OCI-M1 (cell line): ENCODE results near the gene TRA2B.

ENCODE experiments used
- DNase-seq: peaks from one replicate; lab custom pipeline; 2025; lab: John Stamatoyannopoulos, UW

Gene TRA2B

DNA sequence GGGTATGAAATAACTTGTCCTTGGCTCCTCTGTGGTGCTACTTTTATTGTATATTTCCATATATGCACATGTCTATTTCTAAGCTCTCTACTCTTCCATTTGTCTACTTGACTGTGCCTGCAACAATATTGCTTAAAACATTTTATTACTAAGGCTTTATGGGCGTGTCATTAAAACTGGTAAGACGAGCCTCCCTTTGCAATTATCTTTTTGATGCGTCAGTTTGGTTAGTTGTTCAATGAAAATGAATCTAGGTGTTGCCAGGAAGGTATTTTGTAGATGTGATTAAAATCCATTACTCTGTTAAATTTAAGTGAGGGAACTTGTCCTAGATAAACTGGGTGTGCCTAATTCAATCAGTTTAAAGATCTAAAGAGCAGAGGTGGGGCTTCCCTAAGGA, 12.9 kb upstream of the TRA2B start:
- DNase-seq: no peak

DNA sequence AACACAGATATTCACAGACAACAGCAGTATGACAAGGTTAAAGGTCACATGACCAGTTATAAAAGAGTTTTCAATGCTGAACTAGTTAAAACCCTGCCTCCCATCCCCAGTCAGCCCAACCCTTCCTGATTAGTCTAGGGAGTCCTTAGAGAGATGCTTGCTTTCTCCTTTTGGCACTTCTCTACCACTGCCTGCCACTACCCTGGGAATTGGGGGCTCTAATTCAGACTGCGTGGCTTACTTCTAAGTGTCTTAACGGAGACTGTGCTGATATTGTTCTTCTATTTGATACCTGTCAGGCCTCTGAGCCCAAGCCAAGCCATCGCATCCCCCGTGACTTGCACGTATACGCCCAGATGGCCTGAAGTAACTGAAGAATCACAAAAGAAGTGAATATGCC, 11.7 kb upstream of the TRA2B start:
- DNase-seq: no peak

DNA sequence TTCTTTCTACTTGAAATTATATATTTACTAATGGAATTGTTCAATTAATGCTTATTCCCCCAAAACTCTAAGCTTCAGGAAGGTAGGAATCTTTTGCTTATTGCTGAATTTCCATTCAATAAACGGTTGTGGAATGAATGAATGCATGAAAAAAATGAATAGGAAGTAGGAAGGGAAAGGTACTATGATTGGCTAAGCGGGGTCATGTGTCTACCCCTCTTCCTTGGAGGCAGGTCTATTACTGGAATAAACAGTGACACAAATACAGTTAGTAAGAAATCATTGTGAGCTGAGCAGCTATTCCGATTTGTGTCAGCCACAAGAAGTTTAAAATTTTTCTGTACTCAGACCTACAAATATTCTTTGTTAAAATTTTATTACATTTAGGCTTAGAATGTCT, 10.5 kb upstream of the TRA2B start:
- no peak for DNase-seq

DNA sequence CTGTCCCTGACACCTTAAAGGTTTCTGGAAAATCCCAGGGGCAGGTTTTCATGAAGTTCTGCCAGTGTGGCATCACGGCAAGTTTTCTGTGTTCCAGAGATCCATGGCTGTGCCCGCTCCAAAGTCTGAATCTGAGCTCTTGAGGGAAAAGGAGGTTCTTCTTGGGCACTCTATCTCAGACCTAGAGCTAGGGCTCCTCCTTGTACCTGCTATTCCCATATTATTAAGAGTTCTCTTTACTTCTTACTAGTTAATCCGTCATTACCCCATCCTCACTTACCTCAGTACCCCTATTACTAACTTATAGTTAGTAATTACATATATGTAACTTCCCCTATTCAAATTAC, 5.9 kb upstream of the TRA2B start:
- no peak for DNase-seq

DNA sequence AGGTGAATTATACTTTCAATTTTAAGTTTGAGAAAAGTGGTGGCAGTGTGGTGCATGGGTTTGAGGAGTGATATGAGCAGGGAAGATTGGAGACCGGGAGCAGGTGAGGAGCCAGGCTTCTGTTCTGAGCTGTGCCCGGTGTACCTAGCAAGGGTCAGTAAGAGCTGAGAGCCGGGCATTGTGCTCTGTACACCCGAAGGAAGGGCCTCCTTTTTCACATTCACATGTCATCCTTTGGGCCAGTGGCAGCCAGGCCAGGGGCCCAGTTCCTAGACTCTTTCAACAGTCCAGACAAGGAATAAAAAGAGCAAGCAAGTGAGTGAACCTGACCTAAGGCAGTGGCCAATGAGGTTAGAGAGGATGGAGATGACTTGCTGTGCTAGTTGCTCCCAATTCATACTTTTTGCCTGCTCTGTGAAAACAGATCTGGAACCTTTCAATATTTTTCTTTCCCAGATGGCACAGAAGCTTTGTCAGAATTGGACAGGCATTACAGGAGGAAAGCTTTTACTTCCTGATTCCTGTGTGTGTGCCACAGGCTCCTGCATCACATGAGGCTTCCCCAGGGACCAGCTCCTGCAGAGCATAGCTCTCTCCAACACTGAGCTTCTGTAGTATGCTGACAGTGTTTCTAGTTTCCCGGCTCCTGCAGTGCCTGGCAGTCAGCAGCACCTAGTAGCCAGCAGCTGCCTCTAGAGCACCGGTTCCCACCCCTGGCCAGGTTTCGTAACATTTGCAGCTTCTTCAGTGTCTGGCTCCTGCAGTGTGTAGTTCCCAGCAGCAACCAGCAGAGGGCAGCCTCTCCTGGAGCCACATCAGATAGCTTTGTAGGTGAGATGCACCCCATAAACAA, 5.3 kb upstream of the TRA2B start:
- DNase-seq: peak; percentile 80

DNA sequence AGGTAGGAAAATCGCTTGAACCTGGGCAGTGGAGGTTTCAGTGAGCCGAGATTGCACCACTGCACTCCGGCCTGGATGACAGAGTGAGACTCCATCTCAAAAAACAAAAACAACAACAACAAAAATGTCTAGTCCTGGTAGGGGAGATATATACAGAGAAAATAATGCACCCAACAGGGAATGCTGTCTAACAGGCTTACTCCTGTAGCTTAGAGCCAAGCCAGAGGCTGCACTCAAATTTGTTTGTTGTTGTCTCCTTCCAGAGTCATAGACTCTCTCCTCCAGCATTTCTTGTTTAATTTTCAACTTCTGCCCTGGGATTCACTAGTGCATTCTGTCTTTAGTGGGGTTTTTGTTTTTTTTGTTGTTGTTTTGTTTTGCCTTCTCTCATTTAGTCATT, 4.6 kb upstream of the TRA2B start:
- DNase-seq: no peak

DNA sequence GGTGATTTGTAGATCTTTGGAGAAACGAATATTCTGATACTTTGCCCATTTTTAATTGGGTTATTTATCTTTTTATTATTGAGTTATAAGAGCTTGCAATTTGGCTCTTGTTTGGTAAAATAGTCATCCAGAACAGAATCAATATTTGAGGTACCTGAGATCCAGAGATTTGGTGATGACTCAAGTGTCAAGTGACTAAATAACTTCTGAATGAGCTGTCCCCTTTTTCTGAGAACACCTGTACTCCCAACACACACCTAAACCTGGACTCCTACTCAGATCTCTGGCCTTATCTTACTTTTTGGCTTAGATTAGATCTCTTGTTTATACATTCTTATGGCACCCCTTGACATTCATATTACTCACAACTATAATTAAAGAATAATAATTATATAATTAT, 3.1 kb upstream of the TRA2B start:
- no peak for DNase-seq

DNA sequence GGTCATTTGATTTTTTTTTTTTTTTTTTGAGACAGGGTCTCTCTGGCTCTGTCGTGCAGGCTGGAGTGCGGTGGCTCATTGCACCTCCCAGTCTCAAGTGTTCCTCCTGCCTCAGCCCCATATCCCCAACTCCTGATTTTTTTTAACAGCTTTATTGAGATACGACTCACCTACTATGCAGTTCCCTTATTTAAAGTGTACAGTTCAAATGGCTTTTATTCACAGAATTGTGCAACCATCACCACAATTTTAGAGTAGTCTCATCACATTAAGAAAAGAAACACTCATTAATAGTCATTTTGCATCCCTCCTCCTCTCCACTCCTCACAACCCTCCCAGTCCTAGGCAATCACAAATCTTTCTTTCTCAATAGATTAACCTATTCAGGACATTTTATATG, 1.9 kb upstream of the TRA2B start:
- no peak for DNase-seq

DNA sequence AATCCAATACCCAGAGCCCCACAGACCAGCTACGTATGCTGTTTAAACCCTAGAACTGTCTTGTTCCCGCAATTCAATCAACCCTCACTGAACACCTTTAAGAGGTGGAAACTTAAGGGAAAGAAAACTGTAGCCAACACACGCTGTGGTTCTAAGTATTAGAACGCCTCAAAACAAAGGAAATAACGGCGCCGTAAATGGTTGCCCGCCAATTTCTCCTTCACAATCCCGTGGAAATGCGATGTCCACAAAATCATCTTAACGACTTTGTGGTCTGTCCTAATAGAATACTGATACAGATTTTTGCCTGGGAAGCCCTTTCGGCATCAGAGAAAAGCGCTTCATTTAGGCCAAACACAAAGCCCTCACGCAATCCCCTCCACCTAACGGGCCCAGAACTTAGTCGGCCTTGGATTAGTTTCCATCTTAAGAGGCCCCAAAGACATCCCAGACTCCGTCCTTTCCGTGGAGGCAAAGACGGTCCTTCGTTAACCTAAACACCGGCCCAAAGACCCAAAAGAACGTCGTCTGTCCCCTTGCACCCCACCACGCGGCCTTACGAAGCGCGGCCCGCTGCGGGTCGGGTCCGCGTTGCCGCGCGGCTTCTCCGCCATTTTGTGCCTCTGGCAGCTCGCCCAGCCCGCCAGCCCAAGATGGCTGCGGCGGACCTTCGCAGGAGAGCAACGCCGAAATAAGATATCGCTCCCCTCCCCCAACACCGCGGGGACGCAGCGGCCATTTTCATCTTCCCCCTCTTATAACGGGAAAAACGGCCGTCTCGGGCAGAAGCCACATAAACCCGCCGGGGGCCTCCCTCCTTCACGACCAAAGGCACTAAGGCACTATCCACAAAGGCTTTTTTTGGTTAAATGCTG, 763 bp downstream of the TRA2B start:
- peak; percentile 85 for DNase-seq

DNA sequence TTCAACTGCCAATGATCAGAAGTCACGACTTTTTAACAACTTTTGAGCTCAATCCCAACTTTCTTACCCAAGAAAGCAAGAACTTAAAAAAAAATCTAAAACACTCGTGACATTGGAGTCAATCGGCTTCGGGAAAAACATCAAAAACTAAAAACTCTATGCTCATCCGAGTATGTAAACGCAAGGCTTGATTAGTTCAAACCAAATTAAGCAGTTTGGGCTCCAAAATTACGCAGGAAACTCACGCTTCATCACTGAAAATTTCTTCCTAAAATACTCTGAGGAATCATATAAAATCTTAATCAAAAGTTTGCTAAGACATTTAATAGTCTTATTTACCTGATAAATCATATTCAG, 1.6 kb downstream of the TRA2B start:
- no peak for DNase-seq

DNA sequence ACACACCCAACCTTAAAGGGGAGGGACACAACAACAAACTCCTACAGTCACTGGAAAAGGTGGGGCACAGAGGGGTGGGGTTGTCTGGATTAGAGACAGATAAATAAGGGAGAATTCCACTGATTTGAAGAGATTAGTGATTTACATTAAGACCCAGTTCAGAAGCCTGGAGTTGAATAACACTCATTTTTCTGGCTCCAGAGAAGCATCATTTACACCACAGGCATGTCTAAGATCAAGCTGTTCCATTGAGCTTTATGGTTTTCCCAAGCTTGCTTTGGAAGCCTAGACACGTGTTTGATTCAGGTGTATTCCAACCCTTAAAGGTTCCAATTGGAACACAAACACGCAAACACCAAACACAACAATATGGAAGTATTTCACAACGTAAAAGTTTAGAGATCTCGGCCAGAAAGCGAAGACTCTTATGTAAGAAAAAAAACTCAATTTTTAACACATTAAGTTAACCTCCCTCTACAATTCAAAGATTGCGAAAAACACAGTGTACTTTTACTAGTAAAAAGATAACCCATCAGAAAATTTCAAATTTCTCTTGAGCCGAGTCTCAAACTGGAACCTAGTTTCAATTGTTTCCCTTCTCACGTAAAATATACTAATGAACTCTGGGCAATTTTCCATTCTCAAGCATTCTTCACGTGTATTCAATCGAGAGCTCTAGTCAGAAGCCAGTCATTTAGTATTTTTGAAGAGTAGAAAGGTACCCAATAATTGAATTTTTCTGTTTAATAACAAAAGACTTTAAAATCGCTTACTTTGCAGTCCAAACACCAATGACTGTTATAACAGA, 2.1 kb downstream of the TRA2B start:
- peak; percentile 30 for DNase-seq

DNA sequence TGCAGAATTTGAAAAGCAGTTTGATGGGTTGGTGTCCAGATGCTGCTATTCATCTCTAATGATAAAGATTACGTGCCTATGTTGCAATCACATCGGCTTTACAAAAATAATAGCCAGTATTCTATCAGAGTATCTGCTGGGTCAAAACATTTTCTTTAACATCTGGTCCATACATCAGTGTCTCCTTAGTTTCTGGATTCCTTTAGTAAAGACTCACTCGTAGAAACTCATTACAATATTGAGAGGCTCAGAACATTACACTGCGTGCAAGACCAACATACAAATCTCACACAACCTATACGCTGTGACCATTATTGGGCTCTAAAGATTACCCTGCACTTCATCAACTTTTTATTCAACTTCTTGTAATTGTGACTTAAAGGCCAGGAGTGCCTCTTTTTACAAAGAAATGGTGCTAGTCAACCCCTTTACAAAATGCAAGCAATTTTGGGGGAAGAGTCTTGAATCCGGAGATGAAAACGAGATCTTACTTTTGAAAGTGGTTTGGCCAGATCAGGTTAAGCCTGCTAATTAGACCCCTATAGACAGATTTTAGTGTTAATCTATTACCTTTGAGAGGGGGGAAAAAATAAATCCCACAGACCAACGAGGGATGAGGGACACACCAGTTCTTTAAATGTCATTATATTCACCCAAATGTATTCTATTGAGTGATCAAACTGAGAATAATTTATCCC, 2.9 kb downstream of the TRA2B start:
- DNase-seq: peak; percentile 32

DNA sequence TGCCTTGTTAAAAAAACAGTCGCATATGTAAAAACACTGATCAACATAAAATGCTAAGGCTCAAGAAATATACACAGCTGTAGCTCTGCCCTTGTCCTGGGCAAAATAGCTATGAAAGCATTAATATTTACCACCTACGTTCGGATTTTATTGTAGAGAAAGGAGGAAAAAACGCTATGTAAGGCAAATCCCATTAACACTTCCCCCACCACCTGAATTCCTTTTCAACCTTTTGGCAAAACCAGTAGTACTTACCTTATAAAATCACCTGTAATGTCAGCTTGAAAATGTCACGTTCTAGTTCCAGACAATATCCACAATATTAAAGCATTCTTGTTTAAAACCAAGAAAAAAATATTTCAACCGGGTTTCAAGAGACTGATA, 3.6 kb downstream of the TRA2B start:
- no peak for DNase-seq

DNA sequence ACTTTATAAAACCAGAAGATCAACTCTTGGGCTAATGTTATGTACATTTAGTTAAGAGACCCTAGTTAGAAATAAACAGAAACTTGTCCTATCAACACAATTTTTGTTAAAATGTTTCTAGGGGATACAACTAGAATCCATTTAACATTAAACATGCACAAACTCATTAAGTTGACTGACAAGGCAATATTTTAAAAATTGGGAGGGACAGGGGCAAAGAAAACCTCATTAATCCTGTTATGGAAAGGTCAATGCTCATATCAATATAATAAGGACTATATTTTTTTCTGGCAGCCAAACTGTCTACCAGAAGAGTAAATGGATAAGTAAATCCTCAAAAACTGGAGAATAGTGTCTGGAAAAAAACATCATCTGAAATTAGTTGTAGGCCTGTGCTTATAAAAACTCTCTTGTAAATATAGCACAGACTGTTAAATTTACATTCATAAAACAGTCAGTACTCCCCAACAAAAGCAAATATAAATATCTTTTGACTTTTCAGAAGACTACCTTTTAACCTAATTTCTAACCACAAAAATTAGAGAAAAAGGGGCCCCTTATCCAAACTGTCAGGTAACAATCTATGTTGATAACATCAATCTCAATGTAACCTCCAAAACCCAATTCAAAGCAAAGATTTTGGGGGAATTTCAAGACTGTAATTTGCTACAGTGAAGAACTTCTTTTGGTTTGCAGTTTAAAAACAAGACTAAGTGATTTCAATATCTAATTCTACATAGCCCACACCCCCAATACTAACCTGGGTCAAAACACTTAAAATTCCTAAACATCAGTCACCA, 4.2 kb downstream of the TRA2B start:
- no peak for DNase-seq

DNA sequence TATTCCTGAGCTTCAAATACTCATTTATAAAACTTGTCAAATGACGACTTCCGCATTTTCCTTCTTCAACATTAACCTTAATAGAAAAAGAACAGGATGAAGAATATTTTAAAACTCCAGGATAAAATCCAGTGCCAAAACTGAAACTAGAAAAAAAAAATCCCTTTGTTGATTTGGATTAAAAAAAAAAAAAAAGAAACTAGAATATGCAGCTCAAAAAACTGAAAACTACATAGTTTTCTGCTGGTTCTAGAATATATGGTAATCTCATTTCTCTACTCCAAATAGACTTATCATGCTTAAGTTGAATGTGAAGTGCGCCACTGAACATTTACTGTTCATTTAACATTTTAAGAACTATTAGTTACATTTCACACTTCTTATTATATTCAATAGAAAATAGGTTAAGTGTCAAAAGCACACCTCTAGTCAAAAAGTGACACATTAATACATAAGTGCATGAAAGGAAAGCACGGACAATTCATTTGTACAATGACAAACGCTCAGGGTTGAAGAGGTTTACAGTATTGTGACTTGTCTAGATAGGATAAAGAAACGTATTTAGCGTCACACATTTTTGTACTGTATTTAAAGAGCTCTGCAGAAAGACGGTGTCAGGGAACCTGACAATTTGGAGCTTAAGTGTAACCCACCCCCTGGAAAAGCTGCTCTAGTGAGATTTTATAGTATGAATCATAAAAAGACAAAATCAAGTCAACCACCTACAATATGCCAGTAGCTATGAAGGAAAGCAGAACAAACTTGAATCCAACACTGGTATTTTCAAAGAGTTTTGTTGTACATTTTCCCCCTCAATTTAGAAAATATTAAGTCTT, 5.8 kb downstream of the TRA2B start:
- peak; percentile 18 for DNase-seq

DNA sequence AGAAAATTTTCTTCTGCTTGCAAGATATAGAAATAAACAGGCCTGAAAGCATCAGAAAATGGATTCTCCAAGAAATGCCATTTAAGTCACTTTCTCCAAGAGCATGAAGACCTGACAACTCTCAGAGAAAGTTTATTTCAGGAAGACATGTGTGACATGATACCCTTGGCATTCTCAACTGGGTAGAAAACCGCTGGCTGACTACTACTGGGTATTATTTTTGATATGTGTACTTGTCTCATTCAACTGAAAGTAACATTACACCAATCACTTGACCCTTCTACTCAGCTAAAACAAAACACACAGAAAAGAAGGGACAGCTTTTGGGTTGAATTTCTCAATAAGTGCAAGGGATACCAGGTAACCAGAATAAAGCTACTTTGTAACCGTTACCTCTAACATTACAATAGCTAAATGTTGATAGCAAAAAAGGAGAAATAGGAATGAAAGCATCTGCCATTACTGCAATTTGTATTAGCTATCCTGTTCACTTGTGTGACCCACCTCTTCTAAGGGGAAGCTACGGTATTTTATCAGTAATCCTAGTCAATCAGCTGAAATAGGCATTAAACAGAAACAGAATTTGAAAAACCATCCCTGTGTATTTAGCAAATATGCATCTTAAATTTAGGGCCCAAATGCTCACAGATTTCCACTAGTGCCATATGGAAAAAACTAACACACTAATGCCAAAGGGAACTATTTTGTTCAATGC, 7.3 kb downstream of the TRA2B start:
- DNase-seq: no peak

DNA sequence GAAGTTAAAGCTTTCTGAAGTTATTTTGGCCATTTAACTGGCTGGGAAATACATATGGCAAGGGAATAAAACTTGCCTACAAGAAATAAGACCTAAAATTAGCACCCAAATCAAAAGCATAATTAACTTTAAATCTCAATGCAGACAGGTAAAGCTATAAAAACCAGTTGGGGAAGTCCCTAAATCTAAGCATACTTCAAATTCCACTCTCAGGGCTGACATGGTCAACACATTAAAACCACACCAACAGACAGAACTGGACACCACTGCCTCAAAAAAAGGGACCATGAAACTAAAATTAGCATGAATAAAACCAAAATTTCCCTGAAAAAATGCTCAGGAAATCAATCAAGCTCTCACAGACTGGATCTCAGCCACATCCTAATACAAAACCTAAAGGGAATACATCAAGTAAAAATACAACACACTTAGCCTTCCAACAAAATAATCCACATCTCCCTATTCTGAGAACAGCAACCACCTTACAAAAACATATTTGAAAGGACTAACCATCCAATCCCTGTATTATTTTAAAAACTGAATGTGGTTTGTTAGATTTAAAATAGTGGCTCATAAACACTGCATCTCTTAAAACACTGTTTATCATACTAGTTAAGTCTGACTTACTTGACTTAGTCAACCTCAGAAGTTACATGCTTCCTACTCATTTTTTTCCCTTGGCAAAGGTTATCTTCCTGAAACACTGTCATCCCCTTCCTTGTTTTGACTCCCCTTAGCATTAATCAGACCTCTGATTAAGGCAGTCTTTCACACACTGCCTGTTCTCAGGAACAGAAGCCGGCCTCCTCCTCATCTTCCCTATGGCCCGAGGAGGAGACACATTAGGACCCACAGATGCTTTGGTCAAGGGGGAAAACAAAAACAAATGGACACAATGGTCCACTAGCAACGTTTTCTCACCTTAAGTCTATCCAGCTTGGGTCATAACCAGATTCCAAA, 8.3 kb downstream of the TRA2B start:
- peak; percentile 9 for DNase-seq

DNA sequence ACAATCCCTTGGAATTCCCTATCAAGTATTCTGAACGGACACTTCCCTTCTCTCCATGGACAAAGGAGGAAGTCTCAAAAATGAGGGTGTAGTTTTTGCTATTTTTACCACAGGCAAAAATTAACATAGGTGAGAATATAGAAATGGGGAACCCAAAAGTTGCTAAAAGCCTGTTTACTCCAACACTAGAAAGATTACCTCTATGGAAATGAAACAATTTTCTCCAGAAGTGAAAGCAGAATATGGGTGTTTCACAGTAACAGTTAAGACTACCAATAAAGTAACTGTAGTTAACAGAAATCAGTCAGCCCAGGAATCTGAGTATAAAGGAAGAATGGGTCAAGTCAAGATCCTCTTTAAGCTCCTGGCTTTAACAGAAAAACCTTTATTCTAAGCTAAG, 9.3 kb downstream of the TRA2B start:
- DNase-seq: peak; percentile 7
